ENCODE data around the gene COPS7B. TPM values are rescaled to one million over a fixed set of nuclear protein-coding genes. Genes with fewer than 3 reads are reported as not detected.
"Not testable (repeated sequence)": the region's sequence is repeated elsewhere in the genome, so short reads cannot be mapped to it uniquely, and the experiment has no call there.

The COPS7B gene
- 13.1 and 18.3 TPM in 2 replicates for total RNA-seq

GRCh38 chr2:231786177-231786916 lies at the start of gene COPS7B:
Gene COPS7B, plus strand, starts transcription at chr2:231786445. Its CDS starts 2,126 bp downstream, at chr2:231788571.
- DNase-seq (ENCODE audit: low read depth, low spot score) = no peak

- no peak for DNase-seq (ENCODE audit: low read depth, low spot score)
Measured at GRCh38 chr2:231737761-231738160, 48.5 kb upstream of the COPS7B start.

DNA sequence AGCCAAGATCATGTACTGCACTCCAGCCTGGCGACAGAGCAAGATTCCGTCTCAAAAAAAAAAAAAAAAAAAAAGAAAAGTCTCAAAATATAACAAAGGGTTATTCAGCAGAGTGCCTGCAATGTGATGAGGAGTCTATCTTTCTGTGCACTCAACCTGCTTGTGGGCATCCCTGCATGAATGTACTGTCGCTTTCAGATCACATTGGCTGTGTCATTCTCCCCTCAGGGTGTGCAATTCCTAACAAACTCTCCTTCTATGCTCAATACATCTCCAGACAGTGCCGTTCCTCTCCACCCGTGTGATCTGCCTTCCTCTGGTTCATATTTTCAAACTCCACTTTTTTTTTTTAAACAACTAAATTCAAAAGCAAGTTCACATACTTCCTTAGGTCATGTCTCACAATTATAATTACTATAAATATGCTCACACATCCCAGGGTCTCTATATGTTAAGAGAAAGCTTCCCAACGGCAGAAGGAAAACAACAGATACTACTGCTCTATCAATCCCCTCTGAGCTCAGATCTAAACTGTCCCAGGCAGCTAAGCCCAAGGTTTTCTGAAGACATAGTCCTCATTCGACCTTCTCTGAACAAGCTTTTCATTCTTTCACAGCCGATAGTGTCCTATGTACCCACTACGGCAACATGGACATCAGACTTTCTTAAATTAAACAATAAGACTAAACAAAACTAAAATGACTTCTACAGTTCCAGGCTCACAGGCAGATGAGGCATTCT lies 42.7 kb upstream of the COPS7B start:
- no peak for DNase-seq (ENCODE audit: low read depth, low spot score)

DNA sequence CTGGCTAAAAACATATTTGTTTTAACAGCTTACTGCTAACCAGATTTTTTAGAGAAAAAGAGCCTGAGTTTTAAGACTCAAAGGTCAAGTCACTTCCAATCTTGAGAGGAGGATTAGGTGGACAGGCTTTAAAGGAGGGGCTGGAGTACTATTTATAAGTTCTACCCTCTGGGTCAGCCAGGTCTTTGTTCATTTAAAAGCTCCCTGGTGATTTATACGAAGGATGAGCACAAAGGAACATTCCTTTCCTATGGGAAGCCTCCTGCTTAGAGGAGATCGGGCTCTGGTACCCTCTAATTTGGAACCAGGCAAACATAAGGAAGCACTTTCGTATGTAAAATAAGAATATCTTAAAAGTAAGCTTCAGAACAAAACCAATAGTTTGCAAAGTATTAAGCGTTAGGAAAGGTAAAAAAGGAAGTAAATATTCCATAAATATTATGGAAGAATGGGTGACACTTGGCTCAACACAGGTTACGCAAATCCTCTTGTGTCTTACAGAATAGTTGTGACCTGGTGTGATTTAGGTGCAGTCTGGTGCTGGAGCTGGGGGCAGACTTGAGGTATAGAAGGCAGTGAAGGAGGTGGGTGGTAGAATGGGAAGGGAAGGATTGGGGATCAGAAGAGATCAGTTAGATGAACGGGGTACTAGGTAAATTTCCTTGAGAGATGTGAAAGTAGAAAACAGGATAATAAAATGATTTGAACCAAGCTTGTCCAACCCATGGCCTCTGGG lies 40.8 kb upstream of the COPS7B start:
- DNase-seq (ENCODE audit: low read depth, low spot score) = no peak

- not testable (repeated sequence) for DNase-seq (ENCODE audit: low read depth, low spot score)
Measured at GRCh38 chr2:231748153-231748896, 37.9 kb upstream of the COPS7B start.

DNA sequence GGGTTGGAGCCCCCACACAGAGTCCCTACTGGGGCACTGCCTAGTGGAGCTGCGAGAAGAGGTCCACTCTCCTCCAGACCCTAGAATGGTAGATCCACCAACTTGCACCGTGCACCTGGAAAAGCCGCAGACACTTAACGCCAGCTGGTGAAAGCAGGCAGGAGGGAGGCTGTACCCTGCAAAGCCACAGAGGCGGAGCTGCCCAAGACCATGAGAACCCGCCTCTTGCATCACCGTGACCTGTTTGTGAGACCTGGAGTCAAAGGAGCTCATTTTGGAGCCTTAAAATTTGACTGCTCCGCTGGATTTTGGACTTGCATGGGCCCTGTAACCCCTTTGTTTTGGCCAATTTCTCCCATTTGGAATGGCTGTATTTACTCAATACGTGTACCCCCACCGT lies 37.2 kb upstream of the COPS7B start:
- DNase-seq (ENCODE audit: low read depth, low spot score) = not testable (repeated sequence)

DNA sequence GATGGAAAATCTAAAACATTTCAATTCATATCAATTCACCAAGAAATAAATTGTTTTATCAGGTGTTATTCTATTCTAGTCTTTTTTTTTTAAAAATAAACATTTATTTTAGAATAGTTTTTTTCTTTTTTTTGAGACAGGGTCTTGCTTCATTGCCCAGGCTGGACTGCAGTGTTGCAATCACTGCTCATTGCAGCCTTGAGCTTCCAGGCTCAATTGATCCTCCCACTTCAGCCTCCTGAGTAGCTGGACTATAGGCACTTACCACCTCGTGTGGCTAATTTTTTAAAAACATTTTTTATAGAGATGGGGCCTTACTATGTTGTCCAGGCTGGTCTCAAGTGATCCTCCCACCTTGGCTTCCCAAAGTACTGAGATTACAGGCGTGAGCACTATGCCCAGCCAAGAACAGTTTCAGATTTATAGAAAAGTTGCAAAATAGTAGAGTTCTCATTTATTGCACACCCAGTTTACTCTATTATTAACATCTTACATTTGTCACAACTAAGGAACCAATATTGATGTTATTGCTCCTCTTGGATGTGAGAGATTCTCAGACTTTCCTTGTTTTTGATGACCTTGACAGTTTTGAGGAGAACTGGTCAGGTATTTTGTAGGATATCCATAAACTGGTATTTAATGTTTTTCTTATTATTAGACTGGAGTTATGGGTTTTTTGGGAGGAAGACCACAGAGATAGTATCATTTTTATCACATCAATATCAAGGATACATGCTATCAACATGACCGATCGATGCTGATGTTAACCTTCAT lies 35.0 kb upstream of the COPS7B start:
- DNase-seq (ENCODE audit: low read depth, low spot score) = no peak

GRCh38 chr2:231752061-231752460 lies 34.2 kb upstream of the COPS7B start:
- no peak for DNase-seq (ENCODE audit: low read depth, low spot score)

DNA sequence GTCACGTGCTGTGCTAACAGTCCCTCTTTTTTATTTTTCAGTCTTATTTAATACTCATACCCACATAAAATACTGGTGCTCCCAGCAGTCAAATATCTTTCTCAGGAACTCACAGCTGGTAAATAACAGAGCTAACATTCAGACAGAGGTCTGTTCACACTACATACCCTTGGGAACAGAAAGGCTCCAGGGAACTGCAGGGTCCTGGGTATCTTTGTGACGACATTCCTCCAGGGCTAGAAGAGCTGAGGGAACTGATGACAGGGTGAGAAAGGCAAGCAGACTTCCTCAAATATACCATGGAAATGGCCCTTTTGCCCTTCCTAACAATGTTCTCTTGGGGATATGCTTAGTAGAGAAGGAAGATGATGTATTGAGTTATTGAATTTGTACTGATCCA lies 24.5 kb upstream of the COPS7B start:
- no peak for DNase-seq (ENCODE audit: low read depth, low spot score)

DNA sequence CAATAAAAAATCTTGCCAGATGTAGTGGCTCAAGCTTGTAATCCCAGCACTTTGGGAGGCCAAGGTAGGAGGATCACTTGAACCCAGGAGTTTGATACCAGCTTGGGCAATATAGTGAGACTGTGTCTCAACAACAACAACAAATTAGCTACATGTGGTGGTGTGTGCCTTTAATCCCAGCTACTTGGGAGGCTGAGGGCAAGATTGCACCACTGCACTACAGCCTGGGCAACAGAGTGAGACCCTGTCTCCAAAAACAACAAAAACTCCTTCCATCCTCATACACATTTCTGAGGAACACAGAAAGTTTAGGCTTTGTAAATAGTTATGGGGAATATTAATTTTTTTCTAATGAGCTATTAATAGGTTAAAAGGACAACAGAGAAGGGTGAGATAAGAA lies 22.1 kb upstream of the COPS7B start:
- DNase-seq (ENCODE audit: low read depth, low spot score) = no peak

DNA sequence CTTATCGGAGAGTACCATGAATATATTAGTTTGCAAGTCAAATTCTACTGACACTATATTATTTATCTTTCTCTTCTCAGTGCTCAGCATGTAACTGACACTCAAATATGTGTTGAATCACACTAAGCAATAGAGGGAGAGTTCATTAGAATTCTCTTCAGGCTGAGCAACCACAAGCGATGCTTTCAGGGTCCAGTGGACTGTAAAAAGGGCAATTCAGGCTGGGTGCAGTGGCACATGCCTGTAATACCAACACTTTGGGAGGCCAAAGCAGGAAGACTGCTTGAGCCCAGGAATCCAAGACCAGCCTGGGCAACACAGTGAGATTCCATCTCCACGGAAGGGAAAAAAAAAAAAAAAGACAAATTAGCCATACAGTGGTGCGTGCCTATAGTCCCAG lies 21.5 kb upstream of the COPS7B start:
- DNase-seq (ENCODE audit: low read depth, low spot score) = no peak

DNA sequence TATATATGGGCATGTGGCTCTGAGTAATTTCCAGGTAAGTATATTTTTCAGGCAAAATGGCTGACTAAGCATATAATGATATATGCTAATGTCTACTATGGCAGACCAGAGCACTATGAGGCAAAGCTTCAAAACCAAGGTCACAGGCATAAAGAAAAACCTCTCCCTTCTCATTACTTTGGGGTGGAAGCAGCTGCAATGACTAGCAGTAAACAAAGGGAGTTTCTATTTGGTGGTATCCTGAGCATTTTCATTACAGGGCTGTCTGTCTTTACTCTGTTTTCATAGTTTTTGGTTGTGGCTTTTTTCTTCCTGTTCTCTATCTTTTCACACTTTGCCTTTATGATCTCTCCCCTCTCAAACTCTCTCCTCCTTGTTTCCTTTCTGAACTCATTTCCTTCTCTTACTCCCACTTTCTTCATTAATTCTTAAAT lies 20.7 kb upstream of the COPS7B start:
- DNase-seq (ENCODE audit: low read depth, low spot score) = no peak

- DNase-seq (ENCODE audit: low read depth, low spot score) = no peak
Measured at GRCh38 chr2:231769170-231770136, 16.8 kb upstream of the COPS7B start.

GRCh38 chr2:231780123-231780908 lies 5.9 kb upstream of the COPS7B start:
- DNase-seq (ENCODE audit: low read depth, low spot score) = no peak

GRCh38 chr2:231780909-231781797 lies 5.1 kb upstream of the COPS7B start, which contains the start of gene PDE6D:
Gene PDE6D, minus strand, starts transcription at chr2:231781282. Its CDS starts 168 bp downstream, at chr2:231781114.
- peak; percentile 96 for DNase-seq (ENCODE audit: low read depth, low spot score)

DNA sequence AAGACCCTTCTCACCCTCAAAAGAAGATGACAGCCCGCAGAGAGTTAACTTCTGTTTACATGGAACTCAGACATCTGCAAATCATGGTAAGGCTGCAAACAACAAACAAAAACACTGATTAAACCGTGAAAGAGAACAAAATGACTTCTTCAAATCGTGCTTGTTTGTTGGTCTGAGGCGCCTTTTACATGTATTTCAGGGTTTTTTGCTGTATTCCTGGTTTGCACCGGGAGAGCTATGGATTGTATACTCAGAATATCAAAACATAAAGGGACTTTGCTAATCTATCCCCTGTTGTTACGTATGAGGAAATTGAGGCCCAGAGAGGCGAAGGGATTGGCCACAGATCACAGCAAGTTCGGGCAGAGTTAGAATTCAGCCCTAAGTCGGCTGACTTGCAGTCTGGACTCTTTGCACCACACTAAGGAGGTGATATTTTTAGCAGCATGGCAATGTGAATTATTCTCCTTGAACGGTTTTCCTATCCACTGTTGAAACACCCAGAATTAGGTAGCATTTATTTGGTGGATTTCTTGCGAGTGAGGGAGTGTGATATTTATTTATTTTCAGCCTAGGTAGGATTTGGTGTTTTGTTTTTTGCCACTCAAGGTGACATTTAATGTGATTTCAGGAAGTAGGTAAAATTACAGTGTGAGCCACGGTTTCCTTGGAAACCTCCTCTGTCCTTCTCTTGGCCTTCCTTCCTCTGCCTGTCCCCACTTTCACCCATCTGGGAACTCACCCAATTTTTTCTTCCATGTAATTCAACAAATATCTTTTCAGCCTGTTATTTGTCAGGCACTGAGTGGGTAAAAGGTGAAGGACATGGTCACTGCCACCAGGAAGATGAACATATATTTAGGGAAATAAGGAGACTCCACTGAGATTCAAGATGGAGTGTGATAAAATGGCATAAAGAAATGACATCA lies 4.2 kb upstream of the COPS7B start:
- DNase-seq (ENCODE audit: low read depth, low spot score) = no peak
